HG03025 (cell line): Measurements from ENCODE around the gene CADPS.

Experiments used
- ATAC-seq: cut with Tn5 transposase; IDR thresholded peaks from one replicate; pipeline ENCODE4 v1.9.1; 2021; ENCODE audit warnings: mild to moderate bottlenecking, moderate library complexity; ENCODE audit not compliant: unreplicated experiment, low FRiP score

Gene CADPS

GRCh38 chr3:62467966-62468722 lies 407.1 kb downstream of the CADPS start:
- no peak for ATAC-seq

- ATAC-seq, result no peak
These were observed 412.4 kb downstream of the CADPS start for GRCh38 chr3:62462788-62463187.

- no peak for ATAC-seq
These were observed 413.0 kb downstream of the CADPS start for GRCh38 chr3:62462104-62462762.

GRCh38 chr3:62454916-62455315 lies 420.3 kb downstream of the CADPS start:
- no peak for ATAC-seq

- ATAC-seq, result no peak
These were observed 421.8 kb downstream of the CADPS start for GRCh38 chr3:62453448-62453847.

GRCh38 chr3:62451211-62451887 lies 423.9 kb downstream of the CADPS start:
- no peak for ATAC-seq

GRCh38 chr3:62446337-62446940 lies 428.8 kb downstream of the CADPS start:
- ATAC-seq, result no peak

- ATAC-seq, result no peak
These were observed 429.9 kb downstream of the CADPS start for GRCh38 chr3:62445275-62445674.

- ATAC-seq, result no peak
These were observed 435.2 kb downstream of the CADPS start for GRCh38 chr3:62439978-62440377.

GRCh38 chr3:62439176-62439813 lies 435.9 kb downstream of the CADPS start:
- ATAC-seq, result no peak

- no peak for ATAC-seq
These were observed 438.4 kb downstream of the CADPS start for GRCh38 chr3:62436785-62437184.

GRCh38 chr3:62433396-62433795 lies 441.8 kb downstream of the CADPS start:
- ATAC-seq, result no peak

GRCh38 chr3:62421207-62421606 lies 454.0 kb downstream of the CADPS start:
- ATAC-seq, result no peak

- ATAC-seq, result no peak
These were observed 459.1 kb downstream of the CADPS start for GRCh38 chr3:62416144-62416543.

- no peak for ATAC-seq
These were observed 459.9 kb downstream of the CADPS start for GRCh38 chr3:62415312-62415801.

GRCh38 chr3:62414786-62415185 lies 460.4 kb downstream of the CADPS start:
- ATAC-seq, result no peak

- no peak for ATAC-seq
These were observed 461.5 kb downstream of the CADPS start for GRCh38 chr3:62413687-62414086.

GRCh38 chr3:62406945-62407344 lies 468.3 kb downstream of the CADPS start:
- no peak for ATAC-seq

- no peak for ATAC-seq
These were observed 469.6 kb downstream of the CADPS start for GRCh38 chr3:62405566-62405965.

GRCh38 chr3:62405135-62405534 lies 470.1 kb downstream of the CADPS start:
- no peak for ATAC-seq

GRCh38 chr3:62404321-62404720 lies 470.9 kb downstream of the CADPS start:
- ATAC-seq, result no peak
